ENCODE measurements around the gene STIP1.

DNA sequence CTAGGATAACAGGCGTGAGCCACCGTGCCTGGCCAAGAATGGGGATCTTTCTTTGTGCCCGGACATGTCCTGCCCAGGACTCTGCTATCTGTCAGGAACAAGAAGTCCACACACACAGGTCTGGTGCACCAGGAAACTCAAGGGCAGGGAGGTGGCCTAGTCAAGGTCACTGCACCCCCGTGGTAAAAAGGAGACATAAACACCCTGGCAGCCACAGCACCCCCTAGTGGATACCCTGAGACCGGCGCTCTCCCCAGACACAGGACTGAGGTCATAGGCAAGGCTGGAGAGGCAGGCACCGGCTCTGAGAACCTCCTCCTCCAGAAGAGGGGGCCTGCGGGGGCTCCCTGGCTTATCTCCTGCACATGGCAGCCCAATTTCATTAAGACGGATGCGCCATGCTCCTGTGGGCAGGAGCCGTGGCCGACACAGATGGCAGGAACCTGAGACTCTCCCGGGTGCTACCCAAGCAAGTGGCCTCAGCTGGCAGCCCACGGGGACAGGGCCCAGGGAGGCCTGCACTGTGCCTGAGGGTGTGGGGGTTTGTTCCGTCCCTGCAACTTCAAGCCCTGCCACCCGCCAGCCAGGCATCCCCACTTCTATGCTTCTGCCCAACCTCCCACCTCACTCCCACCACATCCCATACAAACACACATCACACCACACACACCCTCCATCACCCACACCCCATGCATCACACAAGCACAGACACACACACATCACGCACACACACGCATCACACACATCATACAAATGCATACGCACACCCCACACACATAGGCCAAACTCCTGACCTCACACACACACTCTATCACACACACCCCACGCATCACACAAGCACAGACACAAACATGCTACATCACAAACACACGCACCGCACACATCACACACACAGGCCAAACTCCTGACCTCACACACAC, 39.7 kb upstream of the STIP1 start:
- TF ChIP-seq TAF1 (IDR thresholded peaks at IDR 0.05; ENCODE audit: low read depth, low read length), result no peak
- no peak for TF ChIP-seq POLR2A (IDR thresholded peaks at IDR 0.05; ENCODE audit: low read depth, low read length)
- TF ChIP-seq POLR2AphosphoS5 (IDR thresholded peaks at IDR 0.05; ENCODE audit: low read depth, low read length), result no peak
- no peak for TF ChIP-seq PAX5 (IDR thresholded peaks at IDR 0.05; ENCODE audit: insufficient read depth, low read length, severe bottlenecking)
- no peak for TF ChIP-seq SPI1 (IDR thresholded peaks at IDR 0.05; ENCODE audit: low read depth, low read length)
- TF ChIP-seq POU2F2 (IDR thresholded peaks at IDR 0.05; ENCODE audit: low read depth, low read length), result no peak

Data from GM12891 (cell line).